Measurements from ENCODE around the gene CASTOR2. TPM values are rescaled to one million over a fixed set of nuclear protein-coding genes. Genes with fewer than 3 reads are reported as not detected.
"Not testable (repeated sequence)": the region's sequence is repeated elsewhere in the genome, so short reads cannot be mapped to it uniquely, and the experiment has no call there.

CASTOR2 gene
- total RNA-seq, 4 donors from 2014 or later, result 145 to 334 (median 243) TPM

DNA sequence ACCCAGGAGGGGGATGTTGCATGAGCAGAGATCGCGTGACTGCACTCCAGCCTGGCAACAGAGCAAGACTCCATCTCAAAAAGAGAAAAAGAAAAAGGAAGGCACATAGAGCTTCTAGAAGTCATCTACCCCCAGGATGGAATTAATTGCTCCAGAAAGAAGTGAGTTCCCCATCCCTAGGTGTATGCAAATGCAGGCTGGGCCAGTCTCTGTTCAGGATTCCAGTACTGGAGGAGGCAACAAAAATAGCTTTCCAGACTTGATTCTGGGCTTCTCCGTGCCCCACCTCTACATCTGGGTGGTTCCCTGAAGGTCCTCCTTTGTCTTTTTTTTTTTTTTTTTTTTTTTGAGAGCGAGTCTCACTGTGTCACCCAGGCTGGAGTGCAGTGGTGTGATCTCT lies 28.6 kb downstream of the CASTOR2 start:
- no peak for ATAC-seq

DNA sequence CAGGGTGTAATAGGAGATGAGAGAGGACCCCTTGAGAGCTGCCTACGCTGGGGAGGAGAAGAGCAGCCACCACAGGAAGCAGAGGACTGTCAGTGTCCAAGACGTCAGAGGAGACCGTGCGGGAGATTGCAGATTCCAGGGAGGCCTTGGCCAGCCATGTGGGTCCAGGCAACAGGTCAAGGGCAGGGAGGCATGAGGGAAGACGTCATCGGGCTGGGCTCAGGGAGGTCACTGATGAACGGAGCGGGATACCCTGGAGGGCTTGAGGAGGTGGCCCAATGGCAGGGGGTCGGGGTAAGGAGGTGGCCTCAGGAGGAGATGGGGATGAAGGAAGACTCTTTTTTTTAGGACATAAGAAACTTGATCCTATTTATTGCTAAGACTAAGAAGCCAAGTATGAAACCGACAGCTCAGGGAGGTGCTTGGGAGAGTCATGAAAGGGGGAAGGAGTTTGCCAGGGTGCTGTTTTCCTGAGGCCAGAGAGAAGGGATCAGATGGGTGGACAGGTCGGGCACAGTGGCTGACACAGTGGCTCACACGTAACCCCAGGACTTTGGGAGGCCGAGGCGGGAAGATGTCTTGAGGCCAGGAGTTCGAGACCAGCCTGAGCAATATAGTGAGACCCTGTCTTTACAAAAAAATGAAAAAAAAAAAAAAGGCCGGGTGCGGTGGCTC lies 30.5 kb downstream of the CASTOR2 start:
- peak; percentile 78 to 84 for DNase-seq
- peak; percentile 53 to 63 for ATAC-seq
- in situ Hi-C loops (cut with MboI; ENCODE audit: low sequenced_read_pairs in 4 of 4); intact Hi-C loops (cut with DNase I; ENCODE audit: low total_unique reads); H3K4me3 ChIP-seq; H3K9me3 ChIP-seq; H3K27me3 ChIP-seq; H3K36me3 ChIP-seq: not testable (repeated sequence)
- H3K4me1 ChIP-seq, result peaks cover 37 to 76% of the 10 kb centered on the region in 2 donors
- peak overlapping the region; percentile 88 to 96 (median 93) for H3K27ac ChIP-seq
- TF ChIP-seq POLR2A (IDR thresholded peaks at IDR 0.05), result peak in 1 of 2 donors; percentile 50

More for the DNA sequence above, 28.6 kb downstream of the CASTOR2 start:
- TF ChIP-seq POLR2A (IDR thresholded peaks at IDR 0.05), result no peak
- TF ChIP-seq, protein P1, sequence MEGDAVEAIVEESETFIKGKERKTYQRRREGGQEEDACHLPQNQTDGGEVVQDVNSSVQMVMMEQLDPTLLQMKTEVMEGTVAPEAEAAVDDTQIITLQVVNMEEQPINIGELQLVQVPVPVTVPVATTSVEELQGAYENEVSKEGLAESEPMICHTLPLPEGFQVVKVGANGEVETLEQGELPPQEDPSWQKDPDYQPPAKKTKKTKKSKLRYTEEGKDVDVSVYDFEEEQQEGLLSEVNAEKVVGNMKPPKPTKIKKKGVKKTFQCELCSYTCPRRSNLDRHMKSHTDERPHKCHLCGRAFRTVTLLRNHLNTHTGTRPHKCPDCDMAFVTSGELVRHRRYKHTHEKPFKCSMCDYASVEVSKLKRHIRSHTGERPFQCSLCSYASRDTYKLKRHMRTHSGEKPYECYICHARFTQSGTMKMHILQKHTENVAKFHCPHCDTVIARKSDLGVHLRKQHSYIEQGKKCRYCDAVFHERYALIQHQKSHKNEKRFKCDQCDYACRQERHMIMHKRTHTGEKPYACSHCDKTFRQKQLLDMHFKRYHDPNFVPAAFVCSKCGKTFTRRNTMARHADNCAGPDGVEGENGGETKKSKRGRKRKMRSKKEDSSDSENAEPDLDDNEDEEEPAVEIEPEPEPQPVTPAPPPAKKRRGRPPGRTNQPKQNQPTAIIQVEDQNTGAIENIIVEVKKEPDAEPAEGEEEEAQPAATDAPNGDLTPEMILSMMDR (IDR thresholded peaks at IDR 0.05 in 4 of 5, conservative IDR thresholded peaks at IDR 0.05 in 1 of 5), result no peak
- H3K4me1 ChIP-seq, result peaks cover 34 to 59% of the 10 kb centered on the region in 2 donors
- no peak for DNase-seq
- peak overlapping the region; percentile 88 to 96 (median 93) for H3K27ac ChIP-seq
- H3K4me3 ChIP-seq, result no peak overlapping the region
- no peaks in the 10 kb centered on the region for H3K27me3 ChIP-seq
- in situ Hi-C loops (cut with MboI; ENCODE audit: low sequenced_read_pairs in 4 of 4) (no loop called here), intact Hi-C loops (cut with DNase I; ENCODE audit: low total_unique reads) (no loop called here)
- no peaks in the 10 kb centered on the region for H3K36me3 ChIP-seq
- H3K9me3 ChIP-seq, result no peaks in the 10 kb centered on the region

DNA sequence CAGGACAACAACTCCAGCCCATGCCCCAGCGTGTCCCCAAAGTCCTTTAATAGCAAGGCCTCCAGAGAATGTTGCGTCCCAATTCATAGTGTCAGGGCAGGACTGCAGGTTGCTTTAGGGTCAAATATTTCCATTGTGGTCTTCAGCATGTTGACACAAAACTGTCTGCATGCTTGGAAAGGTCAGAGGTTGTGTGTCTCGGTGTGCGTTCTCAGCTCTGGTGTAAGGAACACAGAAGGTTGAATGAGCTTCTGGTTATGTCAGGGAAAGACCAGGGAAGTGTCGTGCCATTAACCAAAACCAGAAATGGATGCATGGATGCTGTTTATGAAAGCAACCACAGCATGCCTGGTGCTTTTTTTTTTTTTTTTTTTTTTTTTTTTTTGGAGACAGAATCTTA lies 31.9 kb downstream of the CASTOR2 start:
- DNase-seq; intact Hi-C loops (cut with DNase I; ENCODE audit: low total_unique reads); H3K4me3 ChIP-seq; H3K36me3 ChIP-seq; ATAC-seq; H3K9me3 ChIP-seq; H3K27me3 ChIP-seq; in situ Hi-C loops (cut with MboI; ENCODE audit: low sequenced_read_pairs in 4 of 4): not testable (repeated sequence)
- peaks cover 42 to 71% of the 10 kb centered on the region in 2 donors for H3K4me1 ChIP-seq
- H3K27ac ChIP-seq, result peak overlapping the region; percentile 88 to 96 (median 93)

DNA sequence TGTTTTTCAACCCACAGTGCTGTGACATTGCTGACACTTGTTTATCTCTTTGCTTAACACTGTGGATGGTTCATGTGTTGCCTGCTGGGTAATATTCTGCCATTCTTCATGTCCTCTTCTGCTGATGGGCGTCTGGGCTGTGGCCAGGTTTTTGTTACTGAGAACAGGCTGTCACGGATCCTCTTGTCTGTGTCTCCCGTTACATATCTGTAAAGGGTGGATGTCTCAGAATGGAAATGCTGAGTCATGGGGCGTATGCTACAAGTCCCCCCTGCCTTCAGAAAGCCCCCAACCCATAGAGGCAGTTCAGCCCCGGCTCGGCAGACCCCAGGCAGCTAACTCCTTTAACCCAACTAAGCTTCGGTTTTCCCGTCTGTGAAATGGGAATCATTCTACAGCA lies 33.3 kb downstream of the CASTOR2 start:
- intact Hi-C loops (cut with DNase I; ENCODE audit: low total_unique reads); in situ Hi-C loops (cut with MboI; ENCODE audit: low sequenced_read_pairs in 4 of 4): not testable (repeated sequence)

DNA sequence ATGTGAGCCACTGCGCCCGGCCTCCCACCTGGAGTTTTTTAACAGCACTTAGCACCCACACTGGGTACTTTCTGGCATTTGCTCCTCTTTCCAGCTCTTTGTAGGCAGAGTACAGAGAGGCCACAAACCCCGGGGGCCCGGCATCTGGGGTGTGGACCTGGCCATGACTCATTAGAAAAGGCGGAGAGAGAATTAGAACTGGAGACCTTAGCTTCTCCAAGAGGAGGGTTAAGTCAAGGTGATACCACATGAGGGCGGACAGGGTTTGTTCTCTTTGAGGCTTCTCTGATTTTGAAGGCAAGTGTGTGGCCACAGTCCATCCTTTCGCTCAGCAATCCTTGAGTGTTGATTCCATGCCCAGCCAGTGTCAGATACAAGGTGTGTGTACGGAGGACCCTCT lies 36.9 kb downstream of the CASTOR2 start:
- H3K4me3 ChIP-seq; H3K27me3 ChIP-seq; DNase-seq; H3K9me3 ChIP-seq; in situ Hi-C loops (cut with MboI; ENCODE audit: low sequenced_read_pairs in 4 of 4); ATAC-seq; intact Hi-C loops (cut with DNase I; ENCODE audit: low total_unique reads); H3K36me3 ChIP-seq: not testable (repeated sequence)
- H3K4me1 ChIP-seq, result peaks cover 34 to 61% of the 10 kb centered on the region in 2 donors
- H3K27ac ChIP-seq, result peak overlapping the region; percentile 88 to 96 (median 93)

More for the DNA sequence above, 33.3 kb downstream of the CASTOR2 start:
- not testable (repeated sequence) for H3K27me3 ChIP-seq, H3K9me3 ChIP-seq, H3K4me3 ChIP-seq, H3K36me3 ChIP-seq
- Histone ChIP-seq H3K27ac (peak overlapping the region; percentile 88 to 96 (median 93)), H3K4me1 (peaks cover 40 to 71% of the 10 kb centered on the region in 2 donors)
- DNase-seq (peak; percentile 93 to 94), ATAC-seq (peak; percentile 66 to 67)

DNA sequence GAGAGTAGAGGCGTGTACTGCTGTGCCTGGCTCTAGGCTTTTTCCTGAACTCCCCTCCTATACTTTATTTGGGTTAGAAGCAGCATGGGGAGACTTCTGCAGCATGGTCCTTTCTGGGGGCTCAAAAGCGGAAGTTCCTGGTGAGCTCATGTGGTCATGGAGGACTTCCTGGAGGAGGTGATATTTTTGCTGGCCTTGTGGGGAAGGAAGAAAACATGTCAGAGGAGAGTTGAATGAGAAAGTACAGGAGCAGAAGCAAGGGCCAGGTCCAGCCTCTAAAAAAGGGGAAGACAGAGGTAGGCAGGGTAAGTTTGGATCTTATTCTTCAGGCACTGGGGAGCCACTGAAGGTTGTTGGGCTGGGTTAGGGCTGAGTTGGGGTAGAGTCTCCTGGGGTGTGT lies 45.5 kb downstream of the CASTOR2 start:
- no peaks in the 10 kb centered on the region for H3K9me3 ChIP-seq
- DNase-seq (no peak), ATAC-seq (no peak)
- H3K27me3 ChIP-seq, result no peaks in the 10 kb centered on the region
- intact Hi-C loops (cut with DNase I; ENCODE audit: low total_unique reads), result no loop called here
- in situ Hi-C loops (cut with MboI; ENCODE audit: low sequenced_read_pairs in 4 of 4), result no loop called here
- TF ChIP-seq, protein P1 (IDR thresholded peaks at IDR 0.05 in 4 of 5, conservative IDR thresholded peaks at IDR 0.05 in 1 of 5), result no peak
- no peak for TF ChIP-seq POLR2A (IDR thresholded peaks at IDR 0.05)
- peak overlapping the region in 2 of 4 donors; percentile 29 to 41 for H3K27ac ChIP-seq
- no peak overlapping the region for H3K4me3 ChIP-seq
- peaks cover 0 to 17% of the 10 kb centered on the region in 2 donors for H3K4me1 ChIP-seq
- H3K36me3 ChIP-seq, result peaks cover 0 to 24% of the 10 kb centered on the region in 2 donors

All from gastrocnemius medialis (tissue), 4 donors.